ENCODE results near the gene CEP83. TPM values are rescaled to one million over a fixed set of nuclear protein-coding genes. Genes with fewer than 3 reads are reported as not detected.

CEP83 gene
- total RNA-seq, 2 donors from 2014 or later = 10.3 to 17.5 TPM

GRCh38 chr12:94284046-94284445, 175.6 kb downstream of the CEP83 start:
- no peak overlapping the region for H3K27ac ChIP-seq
- intact Hi-C loops (cut with DNase I) = no loop called here
- TF ChIP-seq CTCF (IDR thresholded peaks at IDR 0.05) = no peak
- H3K36me3 ChIP-seq = no peaks in the 10 kb centered on the region
- DNase-seq = no peak
- H3K27me3 ChIP-seq = no peaks in the 10 kb centered on the region
- H3K9ac ChIP-seq (ENCODE audit: low read depth in 2 of 2, low read length in 2 of 2) = no peak overlapping the region
- no peaks in the 10 kb centered on the region for H3K9me3 ChIP-seq
- H3K4me3 ChIP-seq = no peak overlapping the region
- peaks cover 5% of the 10 kb centered on the region for H3K4me1 ChIP-seq

- no peaks in the 10 kb centered on the region for H3K9me3 ChIP-seq
- H3K27me3 ChIP-seq = no peaks in the 10 kb centered on the region
- no peak for TF ChIP-seq CTCF (IDR thresholded peaks at IDR 0.05)
- no peak for DNase-seq
- intact Hi-C loops (cut with DNase I) = no loop called here
- no peak overlapping the region for H3K9ac ChIP-seq (ENCODE audit: low read depth in 2 of 2, low read length in 2 of 2)
- no peak overlapping the region for H3K4me3 ChIP-seq
- no peak overlapping the region for H3K27ac ChIP-seq
- no peaks in the 10 kb centered on the region for H3K36me3 ChIP-seq
- H3K4me1 ChIP-seq = peaks cover 5% of the 10 kb centered on the region
Observed at GRCh38 chr12:94282675-94283074, 177.0 kb downstream of the CEP83 start.

GRCh38 chr12:94280063-94280462, 179.6 kb downstream of the CEP83 start:
- H3K27ac ChIP-seq = no peak overlapping the region
- no peak for DNase-seq
- no peaks in the 10 kb centered on the region for H3K9me3 ChIP-seq
- intact Hi-C loops (cut with DNase I) = no loop called here
- H3K4me3 ChIP-seq = no peak overlapping the region
- no peaks in the 10 kb centered on the region for H3K4me1 ChIP-seq
- no peaks in the 10 kb centered on the region for H3K27me3 ChIP-seq
- no peak overlapping the region for H3K9ac ChIP-seq (ENCODE audit: low read depth in 2 of 2, low read length in 2 of 2)
- TF ChIP-seq CTCF (IDR thresholded peaks at IDR 0.05) = no peak
- no peaks in the 10 kb centered on the region for H3K36me3 ChIP-seq

GRCh38 chr12:94277426-94278000, 182.2 kb downstream of the CEP83 start:
- DNase-seq = no peak

GRCh38 chr12:94276725-94277124, 182.9 kb downstream of the CEP83 start:
- Histone ChIP-seq H3K9ac (ENCODE audit: low read depth in 2 of 2, low read length in 2 of 2) (no peak overlapping the region), H3K9me3 (no peaks in the 10 kb centered on the region), H3K36me3 (no peaks in the 10 kb centered on the region), H3K27me3 (no peaks in the 10 kb centered on the region), H3K4me1 (no peaks in the 10 kb centered on the region), H3K27ac (no peak overlapping the region), H3K4me3 (no peak overlapping the region)
- intact Hi-C loops (cut with DNase I) = no loop called here
- no peak for TF ChIP-seq CTCF (IDR thresholded peaks at IDR 0.05)
- DNase-seq = no peak

More at GRCh38 chr12:94277426-94278000, 182.2 kb downstream of the CEP83 start:
- Histone ChIP-seq H3K27ac (no peak overlapping the region), H3K4me1 (no peaks in the 10 kb centered on the region), H3K27me3 (no peaks in the 10 kb centered on the region), H3K9ac (ENCODE audit: low read depth in 2 of 2, low read length in 2 of 2) (no peak overlapping the region), H3K36me3 (no peaks in the 10 kb centered on the region), H3K9me3 (no peaks in the 10 kb centered on the region), H3K4me3 (no peak overlapping the region)
- no peak for TF ChIP-seq CTCF (IDR thresholded peaks at IDR 0.05)
- intact Hi-C loops (cut with DNase I) = no loop called here

Measured in colonic mucosa (tissue), 4 donors.